HL-60 (cell line): Measurements from ENCODE around the gene DCHS1.

Source experiments
- DNase-seq, 2 experiments: peaks; one replicate each; pipeline ENCODE4 v3.0.0-alpha.2; 2010 to 2020; ENCODE audit warnings: low read depth in 1 of 2, low spot score in 1 of 2
- H3K27ac ChIP-seq: fragments of 250-450 bp; sonication (Bioruptor Pico); replicated peaks from 2 replicates; pipeline ENCODE4 v1.5.1; 2020; ENCODE audit warnings: mild to moderate bottlenecking, moderate library complexity
- H3K27me3 ChIP-seq: fragments of 250-450 bp; sonication (Bioruptor Pico); 2 replicates; pipeline ENCODE4 v1.5.1; 2021; ENCODE audit warnings: mild to moderate bottlenecking, moderate library complexity; ENCODE audit not compliant: insufficient read depth, poor library complexity, severe bottlenecking
- H3K4me3 ChIP-seq: replicated peaks from 2 replicates; pipeline ENCODE4 v1.5.1; 2011; ENCODE audit warnings: mild to moderate bottlenecking, control low read depth, low read length; ENCODE audit not compliant: insufficient read depth
- CTCF ChIP-seq: IDR thresholded peaks from one replicate; pipeline ENCODE4 v1.5.1; 2011; ENCODE audit warnings: low read length, control low read depth, inconsistent platforms; ENCODE audit not compliant: insufficient read depth
- GABPA ChIP-seq: IDR thresholded peaks from 2 replicates; pipeline ENCODE4 v1.6.1; 2012; ENCODE audit warnings: low read depth
- POLR2AphosphoS5 ChIP-seq: IDR thresholded peaks from 2 replicates; pipeline ENCODE4 v1.6.1; 2012; ENCODE audit warnings: low read depth
- REST ChIP-seq: IDR thresholded peaks from 2 replicates; pipeline ENCODE4 v1.6.1; 2012; ENCODE audit warnings: low read depth; ENCODE audit not compliant: insufficient replicate concordance
- SPI1 ChIP-seq: IDR thresholded peaks from 2 replicates; pipeline ENCODE4 v1.6.1; 2012; ENCODE audit warnings: low read depth, mild to moderate bottlenecking, borderline replicate concordance

Gene DCHS1

DNA sequence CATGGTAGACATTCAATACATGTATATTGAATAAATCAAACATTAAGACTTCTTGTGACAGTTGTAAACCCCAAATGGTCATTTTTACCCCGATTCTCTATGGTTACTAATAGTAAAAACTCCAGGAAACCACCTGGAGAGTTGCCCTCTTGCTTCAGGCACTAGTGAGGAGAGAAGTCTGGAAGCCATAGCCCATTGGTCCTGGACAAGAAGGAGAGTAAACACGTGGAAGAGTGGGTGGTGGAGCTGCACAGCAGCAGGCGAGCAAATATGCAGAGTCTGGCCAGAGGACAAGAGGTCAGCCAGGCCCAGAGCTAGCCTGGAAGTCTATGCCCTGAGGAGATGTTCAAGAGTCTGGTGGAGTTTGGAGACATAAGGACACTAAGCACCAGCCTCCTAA, 17.7 kb downstream of the DCHS1 start:
- no peak for TF ChIP-seq SPI1
- no peak for TF ChIP-seq REST
- no peak for TF ChIP-seq CTCF
- TF ChIP-seq POLR2AphosphoS5: no peak
- TF ChIP-seq GABPA: no peak
- Histone ChIP-seq H3K27me3 (no peaks in the 10 kb centered on the region), H3K4me3 (no peak overlapping the region), H3K27ac (no peak overlapping the region)
- DNase-seq: no peak

DNA sequence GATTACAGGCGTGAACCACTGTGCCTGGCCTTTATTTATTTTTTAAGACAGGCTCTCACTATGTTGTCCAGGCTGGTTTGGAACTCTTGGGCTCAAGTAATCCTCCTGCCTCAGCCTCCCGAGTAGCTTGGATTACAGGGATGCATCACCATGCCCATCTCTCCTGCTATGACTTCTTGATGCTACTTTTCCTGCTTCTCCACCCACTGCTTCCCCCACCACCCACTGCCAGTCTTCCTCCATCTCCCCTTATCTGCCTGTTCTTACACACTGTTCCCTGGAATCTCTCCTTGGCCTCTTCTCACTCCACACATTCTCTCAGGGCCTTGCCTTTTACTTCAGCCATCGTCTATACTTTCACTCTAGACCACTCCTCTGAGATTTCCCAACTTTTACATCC, 19.1 kb downstream of the DCHS1 start:
- peak overlapping the region; percentile 93 for H3K27ac ChIP-seq
- no peak for DNase-seq
- TF ChIP-seq SPI1 (no peak), GABPA (no peak), REST (no peak), CTCF (no peak), POLR2AphosphoS5 (no peak)
- H3K27me3 ChIP-seq: no peaks in the 10 kb centered on the region
- H3K4me3 ChIP-seq: no peak overlapping the region

GRCh38 chr11:6635082-6635932, 20.3 kb downstream of the DCHS1 start:
- DNase-seq: peak; percentile 64 to 89
- Histone ChIP-seq H3K27me3 (no peaks in the 10 kb centered on the region), H3K27ac (peak overlapping the region; percentile 93), H3K4me3 (no peak overlapping the region)
- TF ChIP-seq POLR2AphosphoS5 (peak; percentile 71), GABPA (no peak), REST (peak; percentile 44), SPI1 (peak; percentile 97), CTCF (no peak)
